CD1c-positive myeloid dendritic cell (primary cell): Measurements from ENCODE around the gene FBXW8.

Source experiments
- DNase-seq: peaks from one replicate; pipeline ENCODE4 v3.0.0-alpha.2; 2016; ENCODE audit errors: extremely low spot score

FBXW8 gene

GRCh38 chr12:116955382-116956021, 44.8 kb downstream of the FBXW8 start:
- no peak for DNase-seq

DNA sequence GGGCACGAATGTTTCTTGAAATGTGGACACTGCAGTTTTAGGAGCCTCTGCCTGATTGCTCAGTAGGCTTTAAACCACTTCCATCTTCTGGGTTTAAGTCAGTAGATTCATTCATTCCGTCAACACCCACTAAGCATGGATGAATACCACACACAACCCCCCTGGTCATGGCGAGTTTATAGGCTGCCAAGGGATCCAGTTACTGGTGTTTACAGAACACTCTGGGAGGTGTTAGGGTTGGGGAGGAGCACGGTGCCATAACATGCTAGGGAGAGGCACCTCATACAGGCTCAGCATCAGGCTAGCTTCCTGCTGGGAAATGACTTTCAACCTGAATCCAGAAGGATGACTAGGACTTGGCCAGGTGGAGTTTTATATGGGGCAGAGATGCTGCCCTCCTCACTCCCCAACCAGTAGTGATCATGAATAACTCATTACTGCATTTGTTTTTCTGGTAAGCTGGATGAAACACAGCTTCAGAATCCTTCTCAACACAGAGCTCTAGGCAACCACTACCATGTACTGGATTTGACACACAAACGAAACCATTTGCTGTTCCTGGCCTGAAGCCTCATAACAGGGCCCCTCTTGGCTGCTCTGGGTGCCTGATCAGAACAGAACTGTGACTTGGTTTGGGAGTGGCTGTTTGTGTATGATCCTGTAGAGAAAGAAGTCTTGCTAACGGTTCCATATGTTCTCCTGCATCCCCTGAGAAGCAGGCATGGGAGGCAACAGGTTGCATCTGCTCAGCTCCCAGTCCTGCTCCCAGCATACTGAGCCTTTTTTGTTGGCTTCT, 47.9 kb downstream of the FBXW8 start:
- DNase-seq = no peak

DNA sequence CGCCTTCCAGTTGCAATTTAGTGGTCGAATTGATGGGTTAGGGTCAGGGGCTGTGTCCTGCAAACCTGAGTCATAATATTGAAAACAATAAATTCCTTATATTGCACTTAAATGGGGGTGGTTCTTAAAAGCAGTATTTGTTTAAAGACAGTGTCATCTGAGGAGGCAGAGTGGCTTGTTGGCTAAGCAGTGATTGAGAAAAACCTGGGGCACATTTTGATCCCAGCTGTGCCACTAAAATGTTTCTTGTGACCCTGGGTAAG, 48.4 kb downstream of the FBXW8 start:
- no peak for DNase-seq

DNA sequence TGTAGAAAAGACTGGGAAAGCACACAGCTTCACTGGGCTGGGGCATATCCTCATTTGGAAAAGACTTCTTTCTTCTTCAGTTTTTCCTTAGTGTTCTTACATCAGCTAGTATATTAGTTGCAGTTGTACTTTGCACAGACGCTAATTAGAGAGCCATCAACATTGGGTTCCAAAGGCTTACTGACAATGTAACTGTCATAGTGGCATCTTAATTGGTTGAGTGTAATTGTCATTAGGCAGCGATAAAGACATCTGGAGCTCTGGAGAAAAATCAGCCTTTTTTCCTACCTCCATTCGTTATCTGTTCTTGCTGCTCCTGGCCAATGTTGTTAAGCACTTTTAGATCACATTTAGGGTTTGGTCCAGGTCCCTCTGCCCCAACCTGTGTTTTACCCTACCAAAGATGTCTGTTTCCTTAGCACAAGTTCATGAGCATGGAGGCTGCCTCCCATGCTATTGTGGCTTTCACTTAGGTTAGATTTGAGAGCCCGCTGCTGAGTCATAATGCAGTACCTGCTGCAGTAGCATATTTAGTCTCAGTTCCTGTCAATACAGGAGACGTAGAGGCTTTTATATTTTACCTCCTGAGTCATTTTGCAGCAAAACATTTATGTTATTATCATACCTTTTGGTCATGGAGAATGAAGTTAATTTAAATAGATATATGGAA, 49.2 kb downstream of the FBXW8 start:
- DNase-seq = no peak

DNA sequence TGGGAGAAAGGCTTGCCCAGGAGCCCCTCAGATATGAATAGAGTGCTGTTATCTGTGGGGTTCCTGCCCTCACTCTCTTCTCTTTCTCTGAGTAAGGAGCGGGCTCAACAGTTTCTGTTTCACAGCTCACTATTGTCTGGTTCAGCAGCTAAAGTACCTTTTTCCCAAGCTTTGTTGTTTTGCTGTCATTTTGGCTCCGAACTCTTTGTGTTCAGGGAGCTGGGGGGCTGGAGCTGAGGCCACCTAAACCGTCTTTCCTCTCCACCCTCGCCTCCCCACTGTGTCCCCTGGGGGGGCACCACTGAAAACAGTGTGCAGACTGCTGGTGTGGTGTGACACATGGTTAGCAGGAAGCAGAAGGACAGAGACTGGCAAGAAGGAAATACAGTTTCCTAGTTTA, 51.4 kb downstream of the FBXW8 start:
- no peak for DNase-seq

GRCh38 chr12:116962783-116963356, 52.1 kb downstream of the FBXW8 start:
- DNase-seq = no peak

- no peak for DNase-seq
These were observed 53.6 kb downstream of the FBXW8 start for GRCh38 chr12:116964054-116965050.

- DNase-seq = no peak
These were observed 58.2 kb downstream of the FBXW8 start for GRCh38 chr12:116968986-116969385.

- DNase-seq = no peak
These were observed 59.1 kb downstream of the FBXW8 start for GRCh38 chr12:116969615-116970585.

- DNase-seq = no peak
These were observed 60.5 kb downstream of the FBXW8 start for GRCh38 chr12:116971222-116971621.

DNA sequence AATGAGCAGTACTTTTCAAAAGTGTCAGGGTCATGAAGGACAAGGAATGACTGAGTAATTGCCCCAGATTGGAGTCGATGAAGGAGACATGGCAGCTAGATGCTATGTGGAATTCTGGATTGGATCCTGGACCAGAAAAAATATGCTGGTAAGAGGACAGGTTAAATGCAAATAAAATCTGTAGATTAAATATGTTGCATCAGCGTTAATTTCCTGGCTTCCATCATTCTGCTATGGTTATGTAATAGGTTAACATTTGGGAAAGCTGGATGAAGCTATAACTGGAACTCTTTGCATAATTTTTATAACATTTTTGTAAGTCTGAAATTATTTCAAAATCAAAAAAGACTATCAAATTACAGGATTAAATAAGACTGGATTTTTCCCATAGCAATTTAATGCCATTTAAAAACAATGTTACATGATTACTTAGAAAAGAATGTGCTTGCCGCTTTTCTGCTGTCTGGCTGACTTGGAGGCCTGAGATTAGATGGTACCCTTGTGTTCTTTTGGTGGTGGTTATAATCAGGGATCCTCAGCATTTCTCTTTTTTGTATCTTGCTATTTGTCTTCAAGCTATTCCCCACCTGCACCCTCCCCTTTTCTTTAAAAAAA, 65.1 kb downstream of the FBXW8 start:
- no peak for DNase-seq

- DNase-seq = no peak
These were observed 67.0 kb downstream of the FBXW8 start for GRCh38 chr12:116977465-116978380.

DNA sequence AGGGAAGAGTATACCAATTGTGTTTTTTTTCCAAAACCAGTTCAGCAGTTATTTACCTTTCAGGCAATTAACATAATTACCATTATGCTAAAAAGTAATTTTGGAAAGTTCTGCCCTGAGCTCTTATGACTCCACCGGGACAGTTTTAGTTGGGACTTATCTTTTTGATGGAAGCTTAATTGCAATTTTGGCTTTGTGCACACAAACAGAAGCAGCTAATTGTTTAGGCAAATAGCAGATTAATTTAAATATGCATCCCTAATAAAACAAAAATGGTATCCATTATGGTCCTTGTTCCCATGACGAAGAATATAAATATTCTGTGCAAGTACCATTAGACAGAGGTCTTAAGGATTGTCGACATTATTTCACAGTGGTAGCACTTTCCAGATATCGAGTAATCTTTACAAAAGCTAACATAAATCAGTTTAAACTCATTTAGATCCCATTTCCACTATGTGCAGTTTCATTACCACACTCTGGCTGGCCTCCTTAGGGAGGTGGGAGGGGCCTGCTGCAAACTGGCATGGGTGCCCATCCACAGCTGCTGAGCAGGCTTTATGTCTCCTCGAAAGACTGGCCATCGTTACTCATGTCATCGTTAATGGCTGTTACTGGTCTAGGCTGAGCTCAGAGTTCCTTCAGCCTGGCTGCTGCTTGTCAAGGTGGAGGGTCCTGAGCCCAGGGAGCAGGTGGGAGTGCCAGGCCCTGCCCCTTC, 68.2 kb downstream of the FBXW8 start:
- no peak for DNase-seq

GRCh38 chr12:116980083-116980482, 69.3 kb downstream of the FBXW8 start:
- DNase-seq = no peak

DNA sequence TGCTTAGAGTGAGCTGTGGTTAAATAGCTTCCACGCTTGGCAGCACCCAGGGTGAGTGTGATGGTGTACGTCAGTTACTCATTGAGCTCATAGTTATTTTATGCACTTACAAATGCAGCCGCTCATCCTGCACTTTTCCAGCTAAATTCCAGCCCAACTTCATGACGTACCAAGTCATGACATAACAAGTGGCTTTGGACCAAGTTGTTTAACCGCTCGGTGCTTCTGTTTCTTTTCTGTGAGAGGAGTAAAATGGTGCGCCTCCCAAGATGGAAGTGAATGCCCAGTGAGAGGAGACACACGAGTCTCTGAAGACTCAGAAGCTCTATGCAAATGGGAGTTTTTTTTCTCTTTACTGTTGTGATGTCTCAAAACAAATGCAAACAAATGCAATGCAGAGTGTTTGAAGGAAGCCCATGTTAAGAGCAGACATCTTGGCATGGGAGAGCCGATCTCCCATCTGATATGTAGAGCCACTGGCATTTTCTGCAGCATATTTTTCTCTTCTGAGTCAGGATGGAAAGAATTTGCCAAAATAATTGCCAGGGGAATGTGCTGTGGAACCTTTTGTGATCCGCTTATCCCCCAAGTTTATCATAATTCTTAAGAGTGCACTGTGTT, 72.2 kb downstream of the FBXW8 start:
- no peak for DNase-seq

DNA sequence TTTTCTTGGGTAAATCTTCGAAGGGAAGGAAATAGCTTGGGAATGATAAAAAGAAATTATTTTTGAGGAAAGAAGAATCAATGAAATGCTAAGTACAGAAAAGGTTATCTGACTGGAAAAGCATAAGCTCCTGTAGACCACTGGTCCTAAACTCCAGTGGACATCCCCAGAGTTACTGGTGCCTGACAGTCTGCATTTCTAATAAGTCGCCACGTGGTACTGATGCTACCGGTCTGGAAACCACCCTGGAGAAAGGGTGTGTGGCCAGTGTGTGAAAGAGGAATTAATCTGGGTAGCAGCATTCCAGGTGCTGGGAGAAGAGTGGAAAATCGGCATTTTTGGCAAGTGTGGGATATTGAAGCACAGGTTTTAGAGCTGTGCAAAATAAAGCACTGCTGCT, 73.3 kb downstream of the FBXW8 start:
- DNase-seq = no peak

DNA sequence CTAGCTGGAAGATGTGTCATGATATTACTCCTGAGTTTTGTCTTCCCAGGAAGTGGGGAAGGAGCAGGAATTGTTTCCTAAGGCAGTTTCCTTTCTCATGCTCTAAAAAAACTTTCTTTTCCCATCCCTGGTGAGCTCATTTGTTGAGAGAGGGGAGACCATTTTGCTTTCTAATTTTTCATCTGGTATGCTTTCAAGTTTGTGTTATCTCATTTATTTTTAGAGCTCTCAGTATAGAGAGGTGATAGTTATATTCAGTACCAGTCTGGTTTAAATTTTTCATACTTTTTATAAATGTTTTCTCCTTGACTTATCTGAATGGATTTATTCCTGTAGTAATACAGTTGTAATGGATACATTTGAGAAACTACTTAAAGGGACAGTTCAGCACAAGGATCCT, 79.6 kb downstream of the FBXW8 start:
- DNase-seq = no peak
